ENCODE data around the gene URI1.
"Not testable (repeated sequence)": the region's sequence is repeated elsewhere in the genome, so short reads cannot be mapped to it uniquely, and the experiment has no call there.

The URI1 gene

DNA sequence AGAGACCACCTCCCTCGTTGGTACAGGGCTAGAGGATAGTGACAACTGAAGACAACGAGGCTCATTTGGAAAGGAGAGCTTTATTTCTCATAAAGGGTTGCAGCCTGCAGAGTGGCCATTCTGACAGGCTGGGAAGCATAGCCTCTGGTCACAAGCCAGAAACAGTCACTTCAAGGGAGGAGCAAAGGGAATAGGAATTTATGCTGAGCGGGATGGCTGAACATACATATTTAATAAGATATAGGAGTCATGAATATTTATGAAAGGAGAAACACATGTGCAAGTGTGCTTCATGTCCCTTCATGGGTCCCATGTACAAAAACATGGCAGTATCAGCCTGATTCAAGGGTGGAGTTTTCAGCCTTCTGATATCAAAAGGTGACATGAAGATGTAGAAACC, 27.1 kb upstream of the URI1 start:
- H3K4me3 ChIP-seq (ENCODE audit: low read depth, low read length): no peak overlapping the region
- TF ChIP-seq, protein P1, sequence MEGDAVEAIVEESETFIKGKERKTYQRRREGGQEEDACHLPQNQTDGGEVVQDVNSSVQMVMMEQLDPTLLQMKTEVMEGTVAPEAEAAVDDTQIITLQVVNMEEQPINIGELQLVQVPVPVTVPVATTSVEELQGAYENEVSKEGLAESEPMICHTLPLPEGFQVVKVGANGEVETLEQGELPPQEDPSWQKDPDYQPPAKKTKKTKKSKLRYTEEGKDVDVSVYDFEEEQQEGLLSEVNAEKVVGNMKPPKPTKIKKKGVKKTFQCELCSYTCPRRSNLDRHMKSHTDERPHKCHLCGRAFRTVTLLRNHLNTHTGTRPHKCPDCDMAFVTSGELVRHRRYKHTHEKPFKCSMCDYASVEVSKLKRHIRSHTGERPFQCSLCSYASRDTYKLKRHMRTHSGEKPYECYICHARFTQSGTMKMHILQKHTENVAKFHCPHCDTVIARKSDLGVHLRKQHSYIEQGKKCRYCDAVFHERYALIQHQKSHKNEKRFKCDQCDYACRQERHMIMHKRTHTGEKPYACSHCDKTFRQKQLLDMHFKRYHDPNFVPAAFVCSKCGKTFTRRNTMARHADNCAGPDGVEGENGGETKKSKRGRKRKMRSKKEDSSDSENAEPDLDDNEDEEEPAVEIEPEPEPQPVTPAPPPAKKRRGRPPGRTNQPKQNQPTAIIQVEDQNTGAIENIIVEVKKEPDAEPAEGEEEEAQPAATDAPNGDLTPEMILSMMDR (IDR thresholded peaks at IDR 0.05; ENCODE audit: borderline replicate concordance, insufficient read depth, low read depth, low read length): no peak

DNA sequence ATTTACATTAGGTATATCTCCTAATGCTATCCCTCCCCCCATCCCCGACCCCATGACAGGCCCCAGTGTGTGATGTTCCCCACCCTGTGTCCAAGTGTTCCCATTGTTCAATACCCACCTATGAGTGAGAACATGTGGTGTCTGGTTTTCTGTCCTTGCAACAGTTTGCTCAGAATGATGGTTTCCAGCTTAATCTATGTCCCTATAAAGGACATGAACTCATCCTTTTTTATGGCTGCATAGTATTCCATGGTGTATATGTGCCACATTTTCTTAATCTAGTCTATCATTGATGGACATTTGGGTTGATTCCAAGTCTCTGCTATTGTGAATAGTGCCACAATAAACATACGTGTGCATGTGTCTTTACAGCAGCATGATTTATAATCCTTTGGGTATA, 26.2 kb upstream of the URI1 start:
- H3K4me3 ChIP-seq (ENCODE audit: low read depth, low read length): not testable (repeated sequence)

DNA sequence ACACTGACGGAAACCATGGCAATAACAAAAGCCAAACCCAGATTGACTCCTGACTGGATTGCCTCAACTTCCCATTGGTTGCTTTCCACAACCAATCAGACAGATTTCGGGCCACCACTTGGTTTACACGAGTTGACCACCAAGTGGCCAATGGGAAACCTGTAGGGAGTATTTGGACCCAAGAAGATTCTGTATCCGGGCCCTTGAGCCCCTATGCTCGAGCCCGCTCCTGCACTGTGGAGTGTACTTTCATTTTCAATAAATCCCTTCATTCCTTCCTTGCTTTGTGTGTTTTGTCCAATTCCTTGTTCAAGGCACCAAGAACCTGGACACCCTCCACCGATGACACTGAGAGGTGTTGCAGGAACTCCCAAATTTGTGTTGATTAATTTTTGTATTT, 24.1 kb upstream of the URI1 start:
- TF ChIP-seq, protein P1 (IDR thresholded peaks at IDR 0.05; ENCODE audit: borderline replicate concordance, insufficient read depth, low read depth, low read length): no peak
- H3K4me3 ChIP-seq (ENCODE audit: low read depth, low read length): no peak overlapping the region

DNA sequence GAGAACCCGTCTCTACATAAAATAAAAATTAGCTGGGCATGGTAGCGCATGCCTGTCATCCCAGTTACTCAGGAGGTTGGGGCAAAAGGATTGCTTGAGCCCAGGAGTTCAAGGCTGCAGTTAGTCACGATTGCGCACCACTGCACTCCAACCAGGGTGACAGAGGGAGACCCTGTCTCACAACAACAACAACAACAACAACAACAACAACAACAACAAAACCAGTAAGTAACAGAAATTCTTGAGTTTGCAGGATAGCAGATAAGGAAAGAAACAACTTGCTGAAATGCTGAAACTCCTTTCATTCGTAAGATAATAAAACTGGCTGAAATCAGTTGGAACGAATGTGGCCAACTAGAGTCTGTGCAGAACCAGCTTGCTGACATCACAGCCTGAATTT, 23.1 kb upstream of the URI1 start:
- TF ChIP-seq, protein P1 (IDR thresholded peaks at IDR 0.05; ENCODE audit: borderline replicate concordance, insufficient read depth, low read depth, low read length): no peak
- no peak overlapping the region for H3K4me3 ChIP-seq (ENCODE audit: low read depth, low read length)

DNA sequence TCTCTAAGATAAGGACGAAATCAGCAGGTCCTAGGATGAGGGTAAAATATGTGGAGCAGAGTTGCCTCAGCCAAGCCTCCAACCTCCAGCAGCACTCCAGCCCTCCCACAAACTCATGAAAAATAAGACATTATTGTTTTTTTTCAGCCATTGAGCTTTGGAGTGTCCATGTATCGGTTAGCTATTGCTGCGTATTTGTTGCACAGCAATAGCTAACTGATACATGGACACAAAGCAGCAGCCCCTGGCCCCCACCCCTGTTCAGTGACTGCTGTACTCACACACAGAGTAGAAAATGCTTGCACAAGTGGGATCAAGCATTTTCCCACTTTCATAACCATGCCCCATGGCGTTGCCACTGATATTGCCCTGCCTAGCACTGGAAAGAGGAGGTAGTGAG, 19.1 kb upstream of the URI1 start:
- TF ChIP-seq, protein P1 (IDR thresholded peaks at IDR 0.05; ENCODE audit: borderline replicate concordance, insufficient read depth, low read depth, low read length): no peak
- H3K4me3 ChIP-seq (ENCODE audit: low read depth, low read length): no peak overlapping the region

DNA sequence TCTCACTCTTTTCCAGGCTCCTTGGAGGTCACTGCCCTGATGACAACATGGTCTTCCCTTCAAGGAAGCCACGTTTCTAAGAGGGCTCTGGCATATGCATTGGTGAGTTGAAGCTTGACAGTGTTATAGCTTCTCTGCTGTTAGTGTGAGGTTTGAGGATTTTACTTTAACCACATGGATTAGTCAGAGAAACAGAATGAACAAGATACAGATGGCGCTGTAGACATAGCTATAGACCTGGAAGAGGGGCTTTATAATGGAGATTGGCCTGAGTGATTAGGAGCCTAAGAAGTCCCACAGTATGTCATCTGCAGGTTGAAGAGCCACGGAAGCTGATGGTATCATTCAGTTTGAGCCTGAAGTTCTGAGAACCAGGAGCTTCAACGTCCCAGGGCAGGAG, 18.4 kb upstream of the URI1 start:
- no peak overlapping the region for H3K4me3 ChIP-seq (ENCODE audit: low read depth, low read length)
- TF ChIP-seq, protein P1 (IDR thresholded peaks at IDR 0.05; ENCODE audit: borderline replicate concordance, insufficient read depth, low read depth, low read length): no peak

DNA sequence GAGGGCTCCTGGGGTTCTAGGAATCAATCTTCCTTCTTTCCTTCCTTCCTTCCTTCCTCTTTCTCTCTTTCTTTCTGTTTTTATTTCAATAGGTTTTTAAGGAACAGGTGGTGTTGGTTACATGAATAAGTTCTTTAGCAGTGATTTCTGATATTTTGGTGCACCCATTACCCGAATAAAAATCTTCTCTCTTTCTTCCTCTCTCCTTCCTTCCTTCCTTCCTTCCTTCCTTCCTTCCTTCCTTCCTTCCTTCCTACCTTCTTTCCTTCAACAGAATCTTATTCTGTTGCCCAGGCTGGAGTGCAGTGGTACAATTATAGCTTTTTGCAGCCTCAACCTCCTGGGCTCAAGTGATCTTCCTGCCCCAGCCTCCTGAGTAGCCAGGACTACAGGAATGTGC, 16.0 kb upstream of the URI1 start:
- H3K4me3 ChIP-seq (ENCODE audit: low read depth, low read length): no peak overlapping the region
- TF ChIP-seq, protein P1 (IDR thresholded peaks at IDR 0.05; ENCODE audit: borderline replicate concordance, insufficient read depth, low read depth, low read length): no peak

DNA sequence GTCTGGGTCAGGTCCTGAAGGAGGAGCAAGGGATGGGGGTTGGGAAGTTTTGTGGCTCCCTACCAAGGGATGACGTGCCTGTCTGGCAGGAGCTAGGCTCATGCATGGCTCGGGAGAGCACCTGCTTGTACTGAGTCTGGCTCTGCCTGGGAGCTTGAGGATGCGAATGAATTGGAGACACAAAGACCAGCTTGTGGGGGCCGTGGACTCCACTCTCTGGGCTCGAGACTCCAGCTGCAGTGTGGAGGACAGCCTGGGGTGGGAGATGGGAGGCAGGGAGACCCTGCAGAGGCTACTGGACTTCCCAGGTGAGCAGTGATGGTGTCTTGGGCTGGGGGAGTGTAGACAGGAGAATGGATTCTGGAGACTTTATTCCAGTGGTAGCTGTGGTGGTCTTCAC, 15.2 kb upstream of the URI1 start:
- TF ChIP-seq, protein P1 (IDR thresholded peaks at IDR 0.05; ENCODE audit: borderline replicate concordance, insufficient read depth, low read depth, low read length): no peak
- H3K4me3 ChIP-seq (ENCODE audit: low read depth, low read length): no peak overlapping the region
